ENCODE measurements around the gene APBA2. TPM values are rescaled to one million over a fixed set of nuclear protein-coding genes. Genes with fewer than 3 reads are reported as not detected.

The APBA2 gene
- total and polyA plus RNA-seq, 2 of the 13 experiments (the other 11 are each of a cell fraction or from before 2014, with no cell fraction given): 0.62 to 2.3 TPM

GRCh38 chr15:28927043-28927442 lies 41.3 kb downstream of the APBA2 start:
- Histone ChIP-seq H3K9ac (ENCODE audit: insufficient read depth, low read depth, low read length) (no peak overlapping the region), H3K36me3 (replicated peaks in 1 of 2; ENCODE audit: control insufficient read depth in 1 of 2, insufficient read depth in 2 of 2, low read length in 2 of 2) (no peaks in the 10 kb centered on the region), H3K4me2 (ENCODE audit: low read depth, low read length) (no peak overlapping the region), H3K9me3 (ENCODE audit: low read length) (no peaks in the 10 kb centered on the region), H3K79me2 (ENCODE audit: insufficient read depth, low read length) (no peaks in the 10 kb centered on the region), H3K4me1 (ENCODE audit: insufficient read depth, low read length) (no peaks in the 10 kb centered on the region), H4K20me1 (ENCODE audit: insufficient read depth, low read length) (no peaks in the 10 kb centered on the region), H3K4me3 (replicated peaks in 1 of 3; ENCODE audit: insufficient read depth in 1 of 3, low read depth in 2 of 3, low read length in 3 of 3) (no peak overlapping the region), H3K27me3 (ENCODE audit: control insufficient read depth in 1 of 2, insufficient read depth in 2 of 2, low read length in 2 of 2) (no peaks in the 10 kb centered on the region), H3K27ac (ENCODE audit: extremely low read length, insufficient read depth, low read length) (no peak overlapping the region), H2AFZ (ENCODE audit: low read length) (no peak overlapping the region)
- no peak for TF ChIP-seq CAMTA2 (CRISPR knock-in tag; IDR thresholded peaks at IDR 0.05; ENCODE audit: borderline replicate concordance)
- TF ChIP-seq UBTF (CRISPR knock-in tag; IDR thresholded peaks at IDR 0.05): no peak
- no peak for TF ChIP-seq TP53 (CRISPR knock-in tag; conservative IDR thresholded peaks at IDR 0.05)
- TF ChIP-seq ZFYVE20 (CRISPR knock-in tag; IDR thresholded peaks at IDR 0.05; ENCODE audit: borderline replicate concordance, low read depth): no peak
- TF ChIP-seq ZNF318 (CRISPR knock-in tag; IDR thresholded peaks at IDR 0.05): no peak
- no peak for TF ChIP-seq NAIF1 (CRISPR knock-in tag; IDR thresholded peaks at IDR 0.05; ENCODE audit: borderline replicate concordance)
- no peak for TF ChIP-seq ATF3 (CRISPR knock-in tag; IDR thresholded peaks at IDR 0.05)
- no peak for TF ChIP-seq ZFP36L2 (CRISPR knock-in tag; IDR thresholded peaks at IDR 0.05)
- FAIRE-seq: no peak
- DNase-seq (ENCODE audit: low spot score): no peak
- CTCF ChIA-PET (ENCODE audit: low intra/inter-chr PET ratio, low total read pairs): no interaction called here
- BruUV-seq (replicated peaks): no TSS peak
- 77% methylated on average over 5 of the region's 5 CpGs for WGBS (ENCODE audit: low lambda C conversion rate)
- POLR2A ChIA-PET: no interaction called here
- in situ Hi-C loops (cut with HindIII; ENCODE audit: extremely low pct_ligation_motif_present, low pct_unique_long_range_greater_than_20kb) (no loop called here), intact Hi-C loops (cut with micrococcal nuclease; ENCODE audit: unreplicated experiment) (no loop called here)
- no peak for ATAC-seq

Data from HepG2 (cell line).